Activated CD8-positive, alpha-beta memory T cell treated with anti-CD3 and anti-CD28 coated beads for 36 hours (primary cell): ENCODE data around the gene MYB. TPM values are rescaled to one million over a fixed set of nuclear protein-coding genes. Genes with fewer than 3 reads are reported as not detected.
"Not testable (repeated sequence)": the region's sequence is repeated elsewhere in the genome, so short reads cannot be mapped to it uniquely, and the experiment has no call there.

ENCODE experiments used
- CTCF ChIA-PET: fragments of 350-600 bp; sonication (Branson Sonifier 250); formaldehyde crosslinking; loops from one replicate; lab custom pipeline; 2021; ENCODE audit warnings: antibody characterized with exemption; lab: Charles Lee
- POLR2A ChIA-PET: fragments of 350-600 bp; sonication (Branson Sonifier 250); formaldehyde crosslinking; loops from one replicate; lab custom pipeline; 2021; ENCODE audit warnings: antibody characterized with exemption; lab: Charles Lee
- total RNA-seq, 2 experiments: library from RNA; stranded (reverse); gene quantifications; one replicate each; pipeline ENCODE4 v1.2.3, GENCODE V29; 2021

Gene MYB
- total RNA-seq, 2 experiments from 2014 or later = 29.1 to 30.7 TPM

DNA sequence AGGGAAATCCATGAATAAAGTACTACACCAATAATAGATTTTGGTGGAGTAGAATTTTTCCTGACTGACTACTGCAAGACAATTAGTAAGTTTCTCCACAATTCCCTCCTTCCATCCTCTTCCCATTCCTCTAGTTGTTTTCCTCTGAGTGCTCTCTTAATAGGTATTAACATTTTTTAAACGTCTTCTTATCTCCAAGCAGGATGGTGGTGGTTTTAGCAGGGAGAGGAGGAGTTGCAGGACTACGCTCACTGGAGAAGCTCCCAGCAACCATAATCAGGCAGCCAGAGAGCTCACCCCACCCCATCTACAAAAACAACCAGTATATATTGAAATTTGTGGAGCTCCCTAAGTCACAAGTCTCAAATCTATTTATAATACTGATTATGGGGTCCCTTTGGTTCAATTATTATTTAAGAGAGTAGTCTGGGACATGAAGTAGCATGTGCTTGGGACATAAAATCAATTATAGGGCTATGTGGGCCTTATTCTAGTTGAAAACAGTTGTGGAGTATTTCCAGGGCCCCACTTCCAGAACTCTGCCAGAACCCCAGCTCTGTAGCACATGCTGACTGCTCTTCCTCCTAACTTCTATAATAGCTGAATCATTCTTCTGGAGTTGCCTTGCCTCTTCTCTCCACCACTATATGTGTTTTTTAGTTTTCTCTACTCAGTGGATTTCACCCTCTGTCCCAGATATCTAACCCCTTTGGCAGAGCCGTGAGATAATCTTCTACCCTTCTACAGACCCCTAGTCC, 49.8 kb downstream of the MYB start:
- ChIA-PET POLR2A (no interaction called here), CTCF (no interaction called here)

DNA sequence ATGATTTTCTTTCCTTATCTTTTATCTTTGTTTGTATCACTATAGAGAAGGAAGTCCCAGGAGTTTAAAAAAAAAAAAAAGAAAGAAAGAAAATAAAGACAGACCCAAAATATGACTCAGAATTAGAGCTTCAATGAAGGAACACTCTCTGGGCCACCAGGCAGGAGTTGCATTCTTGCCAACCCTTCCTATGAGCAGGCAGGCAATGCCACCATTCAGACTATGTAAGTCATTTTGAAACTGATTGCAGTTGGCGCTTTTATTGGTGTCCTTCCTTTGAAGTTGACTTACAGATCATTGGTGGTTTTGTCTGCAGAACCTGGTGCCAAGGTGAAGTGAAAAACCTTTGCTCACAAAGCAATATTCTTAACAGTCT, 50.3 kb downstream of the MYB start:
- ChIA-PET POLR2A (no interaction called here), CTCF (no interaction called here)

DNA sequence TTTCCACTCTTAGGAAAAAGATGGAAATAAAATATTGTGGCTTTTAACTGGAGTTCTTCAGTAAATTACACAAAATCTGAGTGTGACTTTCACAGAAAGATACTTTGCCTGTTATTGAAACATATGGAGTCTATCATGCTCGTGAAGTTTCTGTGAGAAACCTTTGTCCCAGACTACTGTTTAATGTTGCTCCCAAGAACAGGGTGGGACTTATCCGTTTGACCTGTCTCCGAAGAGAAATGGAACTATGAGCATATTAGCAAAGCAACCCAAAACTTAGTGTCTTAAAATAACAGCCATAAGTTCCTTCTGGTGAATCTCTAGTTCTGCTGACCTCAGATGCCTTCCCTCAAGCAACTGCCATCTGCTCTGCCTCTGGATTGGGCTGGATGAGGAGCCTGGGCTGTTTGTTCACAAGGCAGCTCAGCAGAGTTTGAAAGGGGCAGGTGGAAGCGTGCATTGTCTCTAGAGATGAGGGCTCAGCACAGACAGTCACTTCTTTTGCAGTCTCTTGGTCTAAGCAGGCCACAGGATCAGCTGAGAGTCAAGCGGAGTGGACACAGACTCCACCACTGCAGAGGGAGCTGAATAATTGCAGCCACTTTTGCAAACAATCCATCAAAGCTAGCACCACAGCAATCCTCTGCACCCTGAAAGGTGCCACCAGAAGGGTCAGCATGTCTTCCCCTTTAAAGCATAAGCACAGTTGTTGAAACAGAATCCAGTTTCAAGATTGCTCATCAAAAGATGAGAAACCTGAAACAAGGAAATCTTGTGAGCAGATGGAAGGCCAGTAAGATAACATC, 52.8 kb downstream of the MYB start:
- CTCF ChIA-PET = no interaction called here
- POLR2A ChIA-PET = no interaction called here

DNA sequence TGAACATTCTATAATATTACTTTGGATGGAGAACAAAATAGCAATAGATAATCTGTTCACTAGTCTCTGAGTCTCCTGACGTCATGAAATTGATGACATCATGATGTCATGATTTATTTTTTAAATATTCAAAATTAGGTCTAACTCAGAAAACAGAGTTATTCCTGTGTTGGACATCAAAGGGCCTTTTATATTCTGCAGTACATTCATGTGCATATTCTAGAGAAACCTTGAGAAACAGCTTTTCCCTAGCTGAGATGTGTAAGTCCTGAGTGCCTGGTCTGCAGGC, 53.3 kb downstream of the MYB start:
- CTCF ChIA-PET = no interaction called here
- POLR2A ChIA-PET = no interaction called here

- ChIA-PET CTCF (no interaction called here), POLR2A (no interaction called here)
Measured at GRCh38 chr6:135235716-135236115, 54.6 kb downstream of the MYB start.

- ChIA-PET CTCF (no interaction called here), POLR2A (no interaction called here)
Measured at GRCh38 chr6:135236319-135236718, 55.2 kb downstream of the MYB start.

DNA sequence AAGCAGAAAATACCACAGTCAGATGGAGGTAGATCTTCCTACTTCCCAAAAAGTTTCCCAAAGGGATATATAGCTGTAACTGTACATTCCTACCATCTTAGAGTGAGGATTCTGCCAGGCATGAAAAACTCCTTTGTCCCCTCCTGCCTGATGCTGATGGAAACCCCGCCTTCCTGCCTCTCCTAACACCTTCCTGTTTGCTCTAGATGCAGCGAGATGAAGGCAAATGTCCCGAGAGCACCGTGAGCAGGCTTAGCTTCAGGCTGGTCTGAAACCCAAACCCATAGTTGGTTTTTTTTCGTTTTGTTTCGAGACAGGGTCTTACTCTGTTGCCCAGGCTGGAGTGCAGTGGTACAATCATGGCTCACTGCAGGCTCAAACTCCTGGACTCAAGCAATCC, 55.6 kb downstream of the MYB start:
- CTCF ChIA-PET = no interaction called here

DNA sequence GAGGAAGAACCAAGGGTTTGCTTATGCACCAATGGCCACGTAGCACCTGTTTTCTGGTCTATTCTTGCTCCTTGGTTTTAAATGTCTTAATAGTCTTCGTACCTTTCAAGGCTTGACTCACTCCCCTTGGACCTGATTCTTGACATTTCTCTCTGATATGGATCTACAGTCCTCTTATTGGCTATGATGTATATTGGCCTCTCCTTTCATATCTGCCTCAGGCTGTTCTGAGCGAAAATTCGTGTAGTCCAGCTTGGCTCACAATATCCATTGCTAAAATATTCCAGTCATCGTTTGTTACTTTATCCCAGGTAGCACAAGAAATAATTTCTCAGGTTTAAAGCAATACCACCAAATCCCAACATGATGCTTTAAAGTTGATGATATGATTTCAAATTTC, 59.6 kb downstream of the MYB start:
- POLR2A ChIA-PET = interaction anchor here (0.6 kb wide), 1 partner anchor 14 kb away, joined by 3 read pairs; no protein-coding TSS in a partner anchor
- CTCF ChIA-PET = no interaction called here

More for the DNA sequence above, 55.6 kb downstream of the MYB start:
- POLR2A ChIA-PET = no interaction called here

GRCh38 chr6:135243871-135244796, 63.0 kb downstream of the MYB start:
- ChIA-PET POLR2A (no interaction called here), CTCF (no interaction called here)

- ChIA-PET CTCF (no interaction called here), POLR2A (no interaction called here)
Measured at GRCh38 chr6:135244805-135245204, 63.7 kb downstream of the MYB start.

DNA sequence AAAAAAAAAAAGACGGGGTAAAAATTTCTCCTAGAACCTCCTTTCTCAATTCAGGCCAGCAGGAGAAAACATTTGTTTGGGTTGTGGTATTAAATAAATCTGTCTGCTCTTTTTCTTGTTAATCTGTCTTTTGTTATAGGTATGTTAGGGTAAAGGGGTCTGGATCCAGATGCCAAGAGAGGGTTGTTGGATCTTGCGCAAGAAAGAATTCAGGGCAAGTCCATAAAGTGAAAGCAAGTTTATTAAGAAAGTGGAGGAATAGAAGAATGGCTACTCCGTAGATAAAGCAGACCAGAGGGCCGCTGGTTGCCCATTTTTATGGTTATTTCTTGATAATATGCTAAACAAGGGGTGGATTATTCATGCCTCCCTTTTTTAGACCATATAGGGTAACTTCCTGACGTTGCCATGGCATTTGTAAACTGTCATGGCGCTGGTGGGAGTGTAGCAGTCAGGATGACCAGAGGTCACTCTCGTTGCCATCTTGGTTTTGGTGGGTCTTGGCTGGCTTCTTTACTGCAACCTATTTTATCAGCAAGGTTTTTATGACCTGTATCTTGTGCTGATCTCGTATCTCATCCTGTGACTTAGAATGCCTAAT, 65.4 kb downstream of the MYB start:
- CTCF ChIA-PET, POLR2A ChIA-PET: not testable (repeated sequence)

DNA sequence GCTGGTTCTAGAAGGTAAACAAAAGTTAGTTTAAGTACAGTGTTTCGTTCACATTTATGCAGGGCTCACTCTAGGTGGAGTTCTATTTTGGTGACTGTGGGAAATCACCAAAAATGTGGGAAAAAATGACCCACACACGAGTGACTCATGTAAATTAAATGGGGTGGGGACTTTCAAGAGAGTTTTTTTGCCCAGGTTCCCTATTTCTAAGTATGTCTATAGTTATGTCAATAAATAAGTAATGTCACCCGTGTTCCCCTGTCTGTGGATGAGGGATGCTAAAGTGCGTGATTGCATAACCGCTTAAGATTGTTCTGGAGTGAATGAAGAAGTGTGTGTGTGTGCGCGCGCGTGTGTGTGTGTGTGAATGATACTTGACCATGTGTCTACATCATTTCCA, 69.1 kb downstream of the MYB start:
- POLR2A ChIA-PET = no interaction called here

DNA sequence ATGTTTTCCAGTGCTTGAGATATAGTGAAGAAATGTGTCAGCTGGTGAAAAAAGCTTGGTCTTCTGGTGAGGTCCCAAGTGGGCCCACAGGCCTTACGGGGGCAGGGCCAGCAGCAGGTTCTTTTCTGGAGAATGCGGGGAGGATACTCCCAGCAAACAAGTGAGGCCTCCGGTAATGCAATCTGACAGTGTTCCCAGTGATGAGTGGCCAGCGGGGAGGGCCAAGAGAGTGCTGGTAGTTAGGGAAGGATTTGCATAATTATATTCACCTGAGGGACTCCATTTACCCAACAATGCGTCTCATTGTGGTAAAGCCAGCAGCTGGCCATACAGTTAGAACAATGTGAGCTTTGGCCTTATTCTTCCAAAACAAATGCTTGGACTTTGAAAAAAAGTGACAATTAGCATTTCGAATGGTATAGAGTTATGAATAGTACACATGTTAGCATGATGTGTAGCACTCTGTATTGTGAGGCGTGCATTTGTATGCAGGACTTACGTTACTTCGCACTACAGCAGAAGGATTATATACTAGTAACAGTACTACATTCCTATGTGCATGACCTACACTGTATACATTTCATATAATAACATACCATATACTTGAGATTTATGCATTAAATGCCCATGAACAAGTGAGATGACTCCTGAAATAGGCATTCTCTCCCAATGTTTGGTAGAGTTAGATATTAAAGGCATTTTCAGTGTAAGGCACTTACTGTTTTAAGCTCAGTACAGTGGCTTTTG, 69.8 kb downstream of the MYB start:
- CTCF ChIA-PET = no interaction called here

More for the DNA sequence above, 69.1 kb downstream of the MYB start:
- CTCF ChIA-PET = no interaction called here

DNA sequence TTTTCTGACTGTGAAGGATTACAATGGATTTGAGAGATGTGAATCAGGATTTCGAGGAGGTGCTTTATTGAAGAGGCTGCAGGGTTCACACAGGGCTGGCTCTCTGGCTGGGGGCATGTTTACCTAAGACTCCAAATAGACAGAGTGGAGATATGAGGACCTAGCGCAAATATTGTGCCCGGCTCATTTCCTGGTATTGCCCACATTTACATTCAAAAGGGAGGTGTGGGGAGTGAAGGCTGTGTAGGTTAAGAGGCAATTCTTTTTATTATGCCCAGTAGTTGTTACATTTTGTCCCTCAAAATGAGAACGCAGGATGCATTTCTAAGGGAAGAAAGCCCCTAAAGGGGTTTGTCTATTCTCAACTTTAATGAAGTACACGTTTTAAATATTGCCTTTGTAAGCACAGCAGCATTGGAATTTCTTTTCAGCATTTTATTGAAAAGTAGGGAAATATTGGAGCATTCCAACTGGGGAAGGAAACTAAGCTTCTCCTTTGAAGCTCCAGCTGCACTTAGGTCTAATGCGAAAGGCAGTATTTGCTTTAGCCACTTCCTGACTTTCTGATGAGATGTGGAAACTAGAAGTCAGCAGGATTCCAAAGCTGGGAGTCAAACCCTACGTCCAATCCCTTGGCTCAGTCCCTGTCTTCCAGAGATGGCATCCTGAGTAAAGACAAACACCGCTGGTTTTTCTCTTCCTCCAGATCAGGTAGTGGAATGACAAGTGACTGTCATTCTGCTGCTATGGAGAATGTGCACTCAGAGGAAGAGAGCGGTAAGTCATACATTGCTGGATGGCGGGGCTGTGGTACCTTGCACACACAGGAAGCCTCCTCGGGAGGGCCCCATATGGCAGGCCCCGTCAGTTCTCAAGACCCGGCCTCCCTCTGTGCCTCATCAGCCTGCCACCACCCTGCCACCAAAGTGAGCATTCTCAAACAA, 70.7 kb downstream of the MYB start:
- POLR2A ChIA-PET = no interaction called here
- CTCF ChIA-PET = no interaction called here

More for the DNA sequence above, 69.8 kb downstream of the MYB start:
- POLR2A ChIA-PET = no interaction called here

- ChIA-PET POLR2A (no interaction called here), CTCF (no interaction called here)
Measured at GRCh38 chr6:135254471-135254870, 73.4 kb downstream of the MYB start.

GRCh38 chr6:135256866-135257265, 75.8 kb downstream of the MYB start:
- ChIA-PET POLR2A (no interaction called here), CTCF (no interaction called here)

GRCh38 chr6:135257631-135258405, 76.7 kb downstream of the MYB start:
- ChIA-PET CTCF (interaction anchor here (1.0 kb wide), 1 partner anchor 75 kb away, joined by 3 read pairs; no protein-coding TSS in a partner anchor), POLR2A (interaction anchor here (0.6 kb wide), 1 partner anchor 216 kb away, joined by 4 read pairs; no protein-coding TSS in a partner anchor)
